ENCODE data around the gene SNX30. TPM values are rescaled to one million over a fixed set of nuclear protein-coding genes. Genes with fewer than 3 reads are reported as not detected.

SNX30 gene
- total RNA-seq, 1 experiment from 2014 or later = 32.5 TPM

DNA sequence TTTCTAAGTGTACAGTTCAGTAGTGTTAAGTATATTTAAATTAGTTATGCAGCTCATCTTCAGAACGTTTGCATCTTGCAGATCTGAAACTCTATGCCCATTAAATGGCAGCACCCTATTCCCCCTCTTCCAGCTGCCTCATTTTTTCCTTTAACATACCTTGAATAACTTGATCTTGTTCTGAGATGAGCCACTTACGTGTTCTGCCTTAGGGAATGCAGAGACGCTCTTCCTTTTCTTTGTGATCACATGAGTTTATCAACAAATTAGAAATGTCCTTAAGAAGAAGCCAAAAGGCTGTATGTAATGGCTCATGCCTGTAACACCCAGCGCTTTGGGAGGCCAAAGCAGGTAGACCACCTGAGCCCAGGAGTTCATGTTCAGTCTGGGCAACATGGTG is 82.5 kb downstream of the SNX30 start:
- Histone ChIP-seq H3K36me3 (ENCODE audit: low read depth) (no peaks in the 10 kb centered on the region), H3K27me3 (ENCODE audit: insufficient read depth, low read depth) (no peaks in the 10 kb centered on the region), H3K4me1 (replicated peaks; ENCODE audit: insufficient read depth) (no peaks in the 10 kb centered on the region), H3K9me3 (ENCODE audit: insufficient read depth, low read depth) (no peaks in the 10 kb centered on the region), H4K20me1 (ENCODE audit: insufficient read depth) (no peaks in the 10 kb centered on the region; the same call in 1 of the 2 replicates), H3K4me3 (no peak overlapping the region), H2AFZ (no peak overlapping the region), H3K27ac (no peak overlapping the region), H3K4me2 (no peak overlapping the region), H3F3A (ENCODE audit: insufficient read depth, low read depth) (peaks cover 6% of the 10 kb centered on the region; the same call in 1 of the 2 replicates), H3K9me2 (ENCODE audit: insufficient read depth) (no peaks in the 10 kb centered on the region), H3K79me2 (ENCODE audit: low read depth) (no peaks in the 10 kb centered on the region)
- no peak for TF ChIP-seq EZH2 (IDR thresholded peaks at IDR 0.05; ENCODE audit: low read depth)
- TF ChIP-seq, protein P1, sequence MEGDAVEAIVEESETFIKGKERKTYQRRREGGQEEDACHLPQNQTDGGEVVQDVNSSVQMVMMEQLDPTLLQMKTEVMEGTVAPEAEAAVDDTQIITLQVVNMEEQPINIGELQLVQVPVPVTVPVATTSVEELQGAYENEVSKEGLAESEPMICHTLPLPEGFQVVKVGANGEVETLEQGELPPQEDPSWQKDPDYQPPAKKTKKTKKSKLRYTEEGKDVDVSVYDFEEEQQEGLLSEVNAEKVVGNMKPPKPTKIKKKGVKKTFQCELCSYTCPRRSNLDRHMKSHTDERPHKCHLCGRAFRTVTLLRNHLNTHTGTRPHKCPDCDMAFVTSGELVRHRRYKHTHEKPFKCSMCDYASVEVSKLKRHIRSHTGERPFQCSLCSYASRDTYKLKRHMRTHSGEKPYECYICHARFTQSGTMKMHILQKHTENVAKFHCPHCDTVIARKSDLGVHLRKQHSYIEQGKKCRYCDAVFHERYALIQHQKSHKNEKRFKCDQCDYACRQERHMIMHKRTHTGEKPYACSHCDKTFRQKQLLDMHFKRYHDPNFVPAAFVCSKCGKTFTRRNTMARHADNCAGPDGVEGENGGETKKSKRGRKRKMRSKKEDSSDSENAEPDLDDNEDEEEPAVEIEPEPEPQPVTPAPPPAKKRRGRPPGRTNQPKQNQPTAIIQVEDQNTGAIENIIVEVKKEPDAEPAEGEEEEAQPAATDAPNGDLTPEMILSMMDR (conservative IDR thresholded peaks at IDR 0.05) = no peak
- POLR2A ChIA-PET (ENCODE audit: unreplicated experiment) = no interaction called here
- no TSS peak for BruUV-seq (replicated peaks)
- DNase-seq = no peak
- CTCF ChIA-PET = no interaction called here
- intact Hi-C loops (cut with micrococcal nuclease; ENCODE audit: unreplicated experiment) = no loop called here

DNA sequence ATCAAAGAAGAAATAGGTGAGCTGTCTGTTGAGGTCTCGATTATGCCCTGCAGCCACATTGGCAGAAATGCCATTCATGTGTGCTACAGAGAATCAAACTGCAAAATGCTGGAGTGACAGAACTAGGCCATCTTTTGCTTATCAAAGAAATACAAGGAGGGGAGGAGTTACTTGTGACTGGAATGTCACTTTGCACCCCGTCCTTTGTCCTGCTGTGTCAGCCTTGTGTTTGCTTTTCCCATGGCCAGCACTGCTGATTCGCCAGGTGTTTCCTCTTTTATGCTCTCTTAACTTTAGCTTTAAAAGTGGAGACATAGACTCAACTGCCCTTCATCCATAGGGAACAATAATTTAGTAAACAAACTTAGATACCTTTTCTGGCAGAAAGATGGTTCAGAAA is 85.8 kb downstream of the SNX30 start:
- Histone ChIP-seq H3K4me1 (replicated peaks; ENCODE audit: insufficient read depth) (no peaks in the 10 kb centered on the region), H3K4me3 (no peak overlapping the region), H3F3A (ENCODE audit: insufficient read depth, low read depth) (peaks cover 6% of the 10 kb centered on the region; the same call in 1 of the 2 replicates), H3K9me2 (ENCODE audit: insufficient read depth) (no peaks in the 10 kb centered on the region), H3K27ac (no peak overlapping the region), H4K20me1 (ENCODE audit: insufficient read depth) (no peaks in the 10 kb centered on the region), H3K27me3 (ENCODE audit: insufficient read depth, low read depth) (no peaks in the 10 kb centered on the region), H3K36me3 (ENCODE audit: low read depth) (0 out of 2 replicates have a peak, but pooled peaks cover 3% of the 10 kb centered on the region), H3K4me2 (no peak overlapping the region), H3K79me2 (ENCODE audit: low read depth) (no peaks in the 10 kb centered on the region), H3K9me3 (ENCODE audit: insufficient read depth, low read depth) (no peaks in the 10 kb centered on the region), H2AFZ (no peak overlapping the region)
- intact Hi-C loops (cut with micrococcal nuclease; ENCODE audit: unreplicated experiment) = no loop called here
- ChIA-PET CTCF (no interaction called here), POLR2A (ENCODE audit: unreplicated experiment) (no interaction called here)
- TF ChIP-seq, protein P1 (conservative IDR thresholded peaks at IDR 0.05) = no peak
- no peak for TF ChIP-seq EZH2 (IDR thresholded peaks at IDR 0.05; ENCODE audit: low read depth)
- no TSS peak for BruUV-seq (replicated peaks)
- DNase-seq = no peak

DNA sequence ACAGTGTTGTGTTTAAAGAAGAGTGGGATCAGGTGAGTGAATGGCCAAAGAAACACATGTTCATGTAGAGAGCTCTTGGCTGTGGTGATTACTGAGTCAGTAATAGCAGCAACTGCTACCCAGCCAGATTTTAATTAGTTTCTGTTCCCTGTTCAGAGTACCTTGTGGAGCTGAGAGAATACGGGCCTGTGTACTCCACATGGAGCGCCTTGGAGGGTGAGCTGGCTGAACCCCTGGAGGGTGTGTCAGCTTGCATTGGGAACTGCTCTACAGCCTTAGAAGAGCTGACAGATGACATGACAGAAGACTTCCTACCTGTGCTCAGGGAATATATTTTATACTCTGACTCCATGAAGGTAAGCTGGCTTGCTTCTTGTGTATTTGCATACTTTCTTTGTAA is 87.8 kb downstream of the SNX30 start:
- no TSS peak for BruUV-seq (replicated peaks)
- POLR2A ChIA-PET (ENCODE audit: unreplicated experiment) = no interaction called here

More for the DNA sequence above, 87.8 kb downstream of the SNX30 start:
- Histone ChIP-seq H3K4me1 (replicated peaks; ENCODE audit: insufficient read depth) (no peaks in the 10 kb centered on the region), H3K27ac (no peak overlapping the region), H2AFZ (no peak overlapping the region), H3K36me3 (ENCODE audit: low read depth) (0 out of 2 replicates have a peak, but pooled peaks cover 3% of the 10 kb centered on the region), H3F3A (ENCODE audit: insufficient read depth, low read depth) (no peaks in the 10 kb centered on the region), H3K9me3 (ENCODE audit: insufficient read depth, low read depth) (no peaks in the 10 kb centered on the region), H3K27me3 (ENCODE audit: insufficient read depth, low read depth) (no peaks in the 10 kb centered on the region), H3K9me2 (ENCODE audit: insufficient read depth) (no peaks in the 10 kb centered on the region), H3K79me2 (ENCODE audit: low read depth) (no peaks in the 10 kb centered on the region), H3K4me3 (no peak overlapping the region), H3K4me2 (no peak overlapping the region), H4K20me1 (ENCODE audit: insufficient read depth) (no peaks in the 10 kb centered on the region)
- DNase-seq = no peak
- TF ChIP-seq, protein P1 (conservative IDR thresholded peaks at IDR 0.05) = no peak
- no peak for TF ChIP-seq EZH2 (IDR thresholded peaks at IDR 0.05; ENCODE audit: low read depth)
- intact Hi-C loops (cut with micrococcal nuclease; ENCODE audit: unreplicated experiment) = no loop called here
- CTCF ChIA-PET = no interaction called here
